GM18909 (cell line): ENCODE measurements around the gene TP53TG5.

Experiments
- ATAC-seq: cut with Tn5 transposase; IDR thresholded peaks from one replicate; pipeline ENCODE4 v1.9.1; 2021; ENCODE audit warnings: mild to moderate bottlenecking; ENCODE audit not compliant: unreplicated experiment, poor library complexity

TP53TG5 gene

GRCh38 chr20:45347936-45348778 is 30.0 kb downstream of the TP53TG5 start, which contains the start of gene SDC4:
Gene SDC4, minus strand, starts transcription at chr20:45348424. Its CDS starts 40 bp downstream, at chr20:45348384.
- ATAC-seq, result no peak

- ATAC-seq, result no peak
Observed at GRCh38 chr20:45347297-45347935, 30.7 kb downstream of the TP53TG5 start.

GRCh38 chr20:45346851-45347250 is 31.3 kb downstream of the TP53TG5 start:
- no peak for ATAC-seq

- ATAC-seq, result no peak
Observed at GRCh38 chr20:45346291-45346718, 31.8 kb downstream of the TP53TG5 start.

GRCh38 chr20:45345104-45345936 is 32.8 kb downstream of the TP53TG5 start:
- ATAC-seq, result no peak

- ATAC-seq, result no peak
Observed at GRCh38 chr20:45344168-45344860, 33.8 kb downstream of the TP53TG5 start.

GRCh38 chr20:45343532-45344167 is 34.5 kb downstream of the TP53TG5 start:
- ATAC-seq, result no peak

- ATAC-seq, result no peak
Observed at GRCh38 chr20:45342855-45343531, 35.1 kb downstream of the TP53TG5 start.

GRCh38 chr20:45341939-45342854 is 35.9 kb downstream of the TP53TG5 start:
- no peak for ATAC-seq

- ATAC-seq, result no peak
Observed at GRCh38 chr20:45341579-45341938, 36.6 kb downstream of the TP53TG5 start.

GRCh38 chr20:45340951-45341350 is 37.2 kb downstream of the TP53TG5 start:
- no peak for ATAC-seq

- no peak for ATAC-seq
Observed at GRCh38 chr20:45340236-45340847, 37.8 kb downstream of the TP53TG5 start.

- no peak for ATAC-seq
Observed at GRCh38 chr20:45339799-45340198, 38.3 kb downstream of the TP53TG5 start.

GRCh38 chr20:45339084-45339483 is 39.0 kb downstream of the TP53TG5 start:
- no peak for ATAC-seq

GRCh38 chr20:45338121-45339030 is 39.7 kb downstream of the TP53TG5 start:
- ATAC-seq, result no peak

- no peak for ATAC-seq
Observed at GRCh38 chr20:45337367-45338120, 40.6 kb downstream of the TP53TG5 start.
